NCI-H2107 (cell line): ENCODE data around the gene ZNF92.
"Not testable (repeated sequence)": the region's sequence is repeated elsewhere in the genome, so short reads cannot be mapped to it uniquely, and the experiment has no call there.

Experiments
- DNase-seq: peaks from one replicate; lab custom pipeline; 2025; lab: John Stamatoyannopoulos, UW

ZNF92 gene

GRCh38 chr7:65373608-65374351, at the start of gene ZNF92:
TSS of gene ZNF92 (plus strand) at chr7:65373855. CDS start at chr7:65373998, 143 bp downstream.
- peak; percentile 94 for DNase-seq

- no peak for DNase-seq
Observed at GRCh38 chr7:65325793-65326432, 47.7 kb upstream of the ZNF92 start.

- DNase-seq = no peak
Observed at GRCh38 chr7:65338346-65338745, 35.3 kb upstream of the ZNF92 start.

- no peak for DNase-seq
Observed at GRCh38 chr7:65339257-65339656, 34.4 kb upstream of the ZNF92 start.

- DNase-seq = no peak
Observed at GRCh38 chr7:65342723-65343629, 30.7 kb upstream of the ZNF92 start.

- not testable (repeated sequence) for DNase-seq
Observed at GRCh38 chr7:65344541-65344940, 29.1 kb upstream of the ZNF92 start.

- DNase-seq = no peak
Observed at GRCh38 chr7:65354263-65354662, 19.4 kb upstream of the ZNF92 start.

- no peak for DNase-seq
Observed at GRCh38 chr7:65369843-65370242, 3.8 kb upstream of the ZNF92 start.

- no peak for DNase-seq
Observed at GRCh38 chr7:65371468-65371867, 2.2 kb upstream of the ZNF92 start.

- DNase-seq = no peak
Observed at GRCh38 chr7:65379318-65379717, 5.7 kb downstream of the ZNF92 start.

GRCh38 chr7:65381742-65382141, 8.1 kb downstream of the ZNF92 start:
- DNase-seq = no peak

GRCh38 chr7:65382452-65382851, 8.8 kb downstream of the ZNF92 start:
- no peak for DNase-seq

GRCh38 chr7:65387891-65388290, 14.2 kb downstream of the ZNF92 start:
- no peak for DNase-seq

- no peak for DNase-seq
Observed at GRCh38 chr7:65390588-65390987, 16.9 kb downstream of the ZNF92 start.

- no peak for DNase-seq
Observed at GRCh38 chr7:65397730-65398142, 24.1 kb downstream of the ZNF92 start.

- DNase-seq = not testable (repeated sequence)
Observed at GRCh38 chr7:65398671-65399070, 25.0 kb downstream of the ZNF92 start.

- not testable (repeated sequence) for DNase-seq
Observed at GRCh38 chr7:65399101-65399500, 25.4 kb downstream of the ZNF92 start.

GRCh38 chr7:65404020-65404419, 30.4 kb downstream of the ZNF92 start:
- DNase-seq = no peak

GRCh38 chr7:65406706-65407105, 33.1 kb downstream of the ZNF92 start:
- not testable (repeated sequence) for DNase-seq

- no peak for DNase-seq
Observed at GRCh38 chr7:65409363-65409762, 35.7 kb downstream of the ZNF92 start.

- DNase-seq = no peak
Observed at GRCh38 chr7:65411249-65411648, 37.6 kb downstream of the ZNF92 start.

GRCh38 chr7:65422670-65423069, 49.0 kb downstream of the ZNF92 start:
- DNase-seq = no peak

GRCh38 chr7:65423286-65423685, 49.6 kb downstream of the ZNF92 start:
- DNase-seq = not testable (repeated sequence)
